ENCODE data around the gene COA8. TPM values are rescaled to one million over a fixed set of nuclear protein-coding genes. Genes with fewer than 3 reads are reported as not detected.

COA8 gene
- total and polyA plus RNA-seq, 2 of the 13 experiments (the other 11 are each of a cell fraction or from before 2014, with no cell fraction given): 10.9 to 25.1 TPM

DNA sequence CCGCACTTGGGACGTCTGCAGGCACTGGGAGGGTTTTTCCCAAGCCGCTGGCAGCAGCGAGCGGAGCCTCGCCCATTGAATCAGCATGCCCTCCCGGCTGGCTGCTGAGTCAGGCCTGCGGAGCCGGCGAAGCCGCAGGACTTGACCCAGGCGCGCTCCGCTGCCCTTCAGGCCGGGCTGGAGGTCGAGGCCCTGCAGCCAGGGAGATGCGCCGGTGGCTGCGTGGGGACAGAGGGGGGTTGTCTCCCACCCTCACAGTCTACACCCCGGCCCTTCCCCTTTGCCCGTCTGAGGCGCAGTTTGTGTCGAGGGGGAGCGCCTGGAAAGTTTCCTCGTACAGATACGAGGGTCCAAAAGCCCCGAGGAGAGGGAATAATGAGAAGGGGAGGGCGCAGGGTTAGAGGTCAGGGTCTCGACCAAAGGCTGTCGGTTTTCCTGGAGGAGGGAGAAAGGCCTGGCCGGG lies 65.5 kb downstream of the COA8 start (continued):
- TF ChIP-seq, protein P1, sequence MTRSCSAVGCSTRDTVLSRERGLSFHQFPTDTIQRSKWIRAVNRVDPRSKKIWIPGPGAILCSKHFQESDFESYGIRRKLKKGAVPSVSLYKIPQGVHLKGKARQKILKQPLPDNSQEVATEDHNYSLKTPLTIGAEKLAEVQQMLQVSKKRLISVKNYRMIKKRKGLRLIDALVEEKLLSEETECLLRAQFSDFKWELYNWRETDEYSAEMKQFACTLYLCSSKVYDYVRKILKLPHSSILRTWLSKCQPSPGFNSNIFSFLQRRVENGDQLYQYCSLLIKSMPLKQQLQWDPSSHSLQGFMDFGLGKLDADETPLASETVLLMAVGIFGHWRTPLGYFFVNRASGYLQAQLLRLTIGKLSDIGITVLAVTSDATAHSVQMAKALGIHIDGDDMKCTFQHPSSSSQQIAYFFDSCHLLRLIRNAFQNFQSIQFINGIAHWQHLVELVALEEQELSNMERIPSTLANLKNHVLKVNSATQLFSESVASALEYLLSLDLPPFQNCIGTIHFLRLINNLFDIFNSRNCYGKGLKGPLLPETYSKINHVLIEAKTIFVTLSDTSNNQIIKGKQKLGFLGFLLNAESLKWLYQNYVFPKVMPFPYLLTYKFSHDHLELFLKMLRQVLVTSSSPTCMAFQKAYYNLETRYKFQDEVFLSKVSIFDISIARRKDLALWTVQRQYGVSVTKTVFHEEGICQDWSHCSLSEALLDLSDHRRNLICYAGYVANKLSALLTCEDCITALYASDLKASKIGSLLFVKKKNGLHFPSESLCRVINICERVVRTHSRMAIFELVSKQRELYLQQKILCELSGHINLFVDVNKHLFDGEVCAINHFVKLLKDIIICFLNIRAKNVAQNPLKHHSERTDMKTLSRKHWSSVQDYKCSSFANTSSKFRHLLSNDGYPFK (CRISPR knock-in tag; IDR thresholded peaks at IDR 0.05; ENCODE audit: borderline replicate concordance): no peak; the same call in 1 of the 2 replicates
- TF ChIP-seq ARNT (IDR thresholded peaks at IDR 0.05) (no peak), TBX3 (IDR thresholded peaks at IDR 0.05; ENCODE audit: borderline replicate concordance) (no peak), ZNF282 (IDR thresholded peaks at IDR 0.05; ENCODE audit: partially characterized antibody) (no peak), HOXA5 (CRISPR knock-in tag; IDR thresholded peaks at IDR 0.05) (no peak), PAX8 (CRISPR knock-in tag; IDR thresholded peaks at IDR 0.05; ENCODE audit: borderline replicate concordance) (no peak), ZFP36L2 (CRISPR knock-in tag; IDR thresholded peaks at IDR 0.05) (no peak), ZMYM2 (CRISPR knock-in tag; IDR thresholded peaks at IDR 0.05) (no peak), SUZ12 (IDR thresholded peaks at IDR 0.05; ENCODE audit: low read depth, low read length) (no peak), MIER2 (CRISPR knock-in tag; IDR thresholded peaks at IDR 0.05) (no peak), ZNF274 (CRISPR knock-in tag; IDR thresholded peaks at IDR 0.05) (no peak), ZNF878 (CRISPR knock-in tag; IDR thresholded peaks at IDR 0.05) (no peak), ZFP41 (CRISPR knock-in tag; IDR thresholded peaks at IDR 0.05; ENCODE audit: borderline replicate concordance) (no peak), TRIM24 (CRISPR knock-in tag; IDR thresholded peaks at IDR 0.05) (no peak), ZNF563 (CRISPR knock-in tag; IDR thresholded peaks at IDR 0.05) (no peak), DPF2 (CRISPR knock-in tag; IDR thresholded peaks at IDR 0.05; ENCODE audit: borderline replicate concordance, low read depth) (no peak), MBD4 (IDR thresholded peaks at IDR 0.05; ENCODE audit: borderline replicate concordance, low read length) (no peak), SPEN (CRISPR knock-in tag; IDR thresholded peaks at IDR 0.05; ENCODE audit: low read depth) (peak; percentile 47)
- TF ChIP-seq, protein P2, sequence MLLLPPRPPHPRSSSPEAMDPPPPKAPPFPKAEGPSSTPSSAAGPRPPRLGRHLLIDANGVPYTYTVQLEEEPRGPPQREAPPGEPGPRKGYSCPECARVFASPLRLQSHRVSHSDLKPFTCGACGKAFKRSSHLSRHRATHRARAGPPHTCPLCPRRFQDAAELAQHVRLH (CRISPR knock-in tag; IDR thresholded peaks at IDR 0.05; ENCODE audit: borderline replicate concordance, low read depth): no peak
- TF ChIP-seq, protein P3, sequence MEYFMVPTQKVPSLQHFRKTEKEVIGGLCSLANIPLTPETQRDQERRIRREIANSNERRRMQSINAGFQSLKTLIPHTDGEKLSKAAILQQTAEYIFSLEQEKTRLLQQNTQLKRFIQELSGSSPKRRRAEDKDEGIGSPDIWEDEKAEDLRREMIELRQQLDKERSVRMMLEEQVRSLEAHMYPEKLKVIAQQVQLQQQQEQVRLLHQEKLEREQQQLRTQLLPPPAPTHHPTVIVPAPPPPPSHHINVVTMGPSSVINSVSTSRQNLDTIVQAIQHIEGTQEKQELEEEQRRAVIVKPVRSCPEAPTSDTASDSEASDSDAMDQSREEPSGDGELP (IDR thresholded peaks at IDR 0.05; ENCODE audit: borderline replicate concordance, low read depth): no peak
- TF ChIP-seq, protein P4, sequence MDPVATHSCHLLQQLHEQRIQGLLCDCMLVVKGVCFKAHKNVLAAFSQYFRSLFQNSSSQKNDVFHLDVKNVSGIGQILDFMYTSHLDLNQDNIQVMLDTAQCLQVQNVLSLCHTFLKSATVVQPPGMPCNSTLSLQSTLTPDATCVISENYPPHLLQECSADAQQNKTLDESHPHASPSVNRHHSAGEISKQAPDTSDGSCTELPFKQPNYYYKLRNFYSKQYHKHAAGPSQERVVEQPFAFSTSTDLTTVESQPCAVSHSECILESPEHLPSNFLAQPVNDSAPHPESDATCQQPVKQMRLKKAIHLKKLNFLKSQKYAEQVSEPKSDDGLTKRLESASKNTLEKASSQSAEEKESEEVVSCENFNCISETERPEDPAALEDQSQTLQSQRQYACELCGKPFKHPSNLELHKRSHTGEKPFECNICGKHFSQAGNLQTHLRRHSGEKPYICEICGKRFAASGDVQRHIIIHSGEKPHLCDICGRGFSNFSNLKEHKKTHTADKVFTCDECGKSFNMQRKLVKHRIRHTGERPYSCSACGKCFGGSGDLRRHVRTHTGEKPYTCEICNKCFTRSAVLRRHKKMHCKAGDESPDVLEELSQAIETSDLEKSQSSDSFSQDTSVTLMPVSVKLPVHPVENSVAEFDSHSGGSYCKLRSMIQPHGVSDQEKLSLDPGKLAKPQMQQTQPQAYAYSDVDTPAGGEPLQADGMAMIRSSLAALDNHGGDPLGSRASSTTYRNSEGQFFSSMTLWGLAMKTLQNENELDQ (CRISPR knock-in tag; IDR thresholded peaks at IDR 0.05; ENCODE audit: borderline replicate concordance): no peak
- TF ChIP-seq, protein P5, sequence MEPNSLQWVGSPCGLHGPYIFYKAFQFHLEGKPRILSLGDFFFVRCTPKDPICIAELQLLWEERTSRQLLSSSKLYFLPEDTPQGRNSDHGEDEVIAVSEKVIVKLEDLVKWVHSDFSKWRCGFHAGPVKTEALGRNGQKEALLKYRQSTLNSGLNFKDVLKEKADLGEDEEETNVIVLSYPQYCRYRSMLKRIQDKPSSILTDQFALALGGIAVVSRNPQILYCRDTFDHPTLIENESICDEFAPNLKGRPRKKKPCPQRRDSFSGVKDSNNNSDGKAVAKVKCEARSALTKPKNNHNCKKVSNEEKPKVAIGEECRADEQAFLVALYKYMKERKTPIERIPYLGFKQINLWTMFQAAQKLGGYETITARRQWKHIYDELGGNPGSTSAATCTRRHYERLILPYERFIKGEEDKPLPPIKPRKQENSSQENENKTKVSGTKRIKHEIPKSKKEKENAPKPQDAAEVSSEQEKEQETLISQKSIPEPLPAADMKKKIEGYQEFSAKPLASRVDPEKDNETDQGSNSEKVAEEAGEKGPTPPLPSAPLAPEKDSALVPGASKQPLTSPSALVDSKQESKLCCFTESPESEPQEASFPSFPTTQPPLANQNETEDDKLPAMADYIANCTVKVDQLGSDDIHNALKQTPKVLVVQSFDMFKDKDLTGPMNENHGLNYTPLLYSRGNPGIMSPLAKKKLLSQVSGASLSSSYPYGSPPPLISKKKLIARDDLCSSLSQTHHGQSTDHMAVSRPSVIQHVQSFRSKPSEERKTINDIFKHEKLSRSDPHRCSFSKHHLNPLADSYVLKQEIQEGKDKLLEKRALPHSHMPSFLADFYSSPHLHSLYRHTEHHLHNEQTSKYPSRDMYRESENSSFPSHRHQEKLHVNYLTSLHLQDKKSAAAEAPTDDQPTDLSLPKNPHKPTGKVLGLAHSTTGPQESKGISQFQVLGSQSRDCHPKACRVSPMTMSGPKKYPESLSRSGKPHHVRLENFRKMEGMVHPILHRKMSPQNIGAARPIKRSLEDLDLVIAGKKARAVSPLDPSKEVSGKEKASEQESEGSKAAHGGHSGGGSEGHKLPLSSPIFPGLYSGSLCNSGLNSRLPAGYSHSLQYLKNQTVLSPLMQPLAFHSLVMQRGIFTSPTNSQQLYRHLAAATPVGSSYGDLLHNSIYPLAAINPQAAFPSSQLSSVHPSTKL (CRISPR knock-in tag; IDR thresholded peaks at IDR 0.05): 0 out of 2 replicates have a peak, but pooled peaks have one; percentile 17

Measured in HepG2 (cell line).